ENCODE measurements around the gene LRMDA.

The LRMDA gene

GRCh38 chr10:75439811-75440210 is 8.4 kb downstream of the LRMDA start:
- no peak overlapping the region for H3K4me3 ChIP-seq (ENCODE audit: low read length, poor library complexity, severe bottlenecking)
- H3K4me1 ChIP-seq (ENCODE audit: insufficient read depth, low read length, poor library complexity, severe bottlenecking): no peaks in the 10 kb centered on the region
- no peaks in the 10 kb centered on the region for H3F3A ChIP-seq (ENCODE audit: low read depth)
- H3K79me2 ChIP-seq (ENCODE audit: insufficient read depth, low read length): no peaks in the 10 kb centered on the region
- H3K9me3 ChIP-seq (ENCODE audit: insufficient read depth, low read depth, low read length): peaks cover 12% of the 10 kb centered on the region; the same call in 1 of the 2 replicates
- H3K9ac ChIP-seq (ENCODE audit: low read depth, low read length, poor library complexity, severe bottlenecking): no peak overlapping the region
- no peak overlapping the region for H3K4me2 ChIP-seq (ENCODE audit: low read depth, low read length, poor library complexity, severe bottlenecking)
- no peaks in the 10 kb centered on the region for H3K36me3 ChIP-seq (ENCODE audit: insufficient read depth, low read length)
- H2AFZ ChIP-seq (ENCODE audit: low read length): no peak overlapping the region
- TF ChIP-seq CTCF (conservative IDR thresholded peaks at IDR 0.05; ENCODE audit: low read length) (no peak), EZH2phosphoT487 (IDR thresholded peaks at IDR 0.05; ENCODE audit: borderline replicate concordance) (no peak)
- H3K9me2 ChIP-seq (replicated peaks; ENCODE audit: low read depth, low read length): no peaks in the 10 kb centered on the region
- no peaks in the 10 kb centered on the region for H3K27me3 ChIP-seq (ENCODE audit: insufficient read depth, low read length, poor library complexity, severe bottlenecking)
- no peaks in the 10 kb centered on the region for H4K20me1 ChIP-seq (ENCODE audit: insufficient read depth, low read length, poor library complexity, severe bottlenecking)

DNA sequence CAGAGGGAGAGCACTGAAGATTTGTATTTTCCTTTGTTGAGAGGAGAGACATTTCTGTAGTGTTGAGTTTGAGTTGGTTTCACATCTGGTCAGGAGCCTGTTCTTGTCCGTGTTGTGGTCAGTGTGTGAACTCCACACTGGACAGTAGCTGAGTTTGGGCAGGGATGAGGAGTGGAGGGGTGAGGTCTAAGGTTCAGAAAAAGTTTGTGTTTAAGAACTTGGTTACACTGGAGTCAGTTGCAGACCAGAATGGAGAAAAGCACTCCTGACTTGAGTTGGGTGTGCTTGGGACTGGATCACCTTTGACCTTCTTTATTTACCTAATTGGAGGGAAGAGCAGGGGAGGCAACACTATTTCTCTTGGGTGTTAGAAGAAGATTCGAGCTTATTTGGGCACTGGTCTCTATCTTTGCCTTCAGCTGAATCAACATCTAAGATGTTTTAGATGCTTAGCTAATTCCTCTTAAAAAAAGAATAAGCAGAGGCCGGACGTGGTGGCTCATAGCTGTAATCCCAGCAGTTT is 8.9 kb downstream of the LRMDA start:
- Histone ChIP-seq H3K27me3 (ENCODE audit: insufficient read depth, low read length, poor library complexity, severe bottlenecking) (no peaks in the 10 kb centered on the region), H3K4me1 (ENCODE audit: insufficient read depth, low read length, poor library complexity, severe bottlenecking) (no peaks in the 10 kb centered on the region), H3K4me2 (ENCODE audit: low read depth, low read length, poor library complexity, severe bottlenecking) (no peak overlapping the region), H3K9ac (ENCODE audit: low read depth, low read length, poor library complexity, severe bottlenecking) (no peak overlapping the region), H4K20me1 (ENCODE audit: insufficient read depth, low read length, poor library complexity, severe bottlenecking) (no peaks in the 10 kb centered on the region), H2AFZ (ENCODE audit: low read length) (no peak overlapping the region), H3K4me3 (ENCODE audit: low read length, poor library complexity, severe bottlenecking) (no peak overlapping the region), H3K36me3 (ENCODE audit: insufficient read depth, low read length) (no peaks in the 10 kb centered on the region), H3K9me3 (ENCODE audit: insufficient read depth, low read depth, low read length) (peaks cover 14% of the 10 kb centered on the region; the same call in 1 of the 2 replicates), H3F3A (ENCODE audit: low read depth) (no peaks in the 10 kb centered on the region), H3K79me2 (ENCODE audit: insufficient read depth, low read length) (no peaks in the 10 kb centered on the region), H3K9me2 (replicated peaks; ENCODE audit: low read depth, low read length) (no peaks in the 10 kb centered on the region)
- no peak for TF ChIP-seq EZH2phosphoT487 (IDR thresholded peaks at IDR 0.05; ENCODE audit: borderline replicate concordance)
- no peak for TF ChIP-seq CTCF (conservative IDR thresholded peaks at IDR 0.05; ENCODE audit: low read length)

- no peaks in the 10 kb centered on the region for H3K36me3 ChIP-seq (ENCODE audit: insufficient read depth, low read length)
- no peaks in the 10 kb centered on the region for H3K79me2 ChIP-seq (ENCODE audit: insufficient read depth, low read length)
- H3K4me3 ChIP-seq (ENCODE audit: low read length, poor library complexity, severe bottlenecking): no peak overlapping the region
- H3K9me2 ChIP-seq (replicated peaks; ENCODE audit: low read depth, low read length): no peaks in the 10 kb centered on the region
- no peak overlapping the region for H3K4me2 ChIP-seq (ENCODE audit: low read depth, low read length, poor library complexity, severe bottlenecking)
- H2AFZ ChIP-seq (ENCODE audit: low read length): no peak overlapping the region
- no peaks in the 10 kb centered on the region for H3K27me3 ChIP-seq (ENCODE audit: insufficient read depth, low read length, poor library complexity, severe bottlenecking)
- no peak for TF ChIP-seq CTCF (conservative IDR thresholded peaks at IDR 0.05; ENCODE audit: low read length)
- no peak for TF ChIP-seq EZH2phosphoT487 (IDR thresholded peaks at IDR 0.05; ENCODE audit: borderline replicate concordance)
- no peak overlapping the region for H3K9ac ChIP-seq (ENCODE audit: low read depth, low read length, poor library complexity, severe bottlenecking)
- H3F3A ChIP-seq (ENCODE audit: low read depth): no peaks in the 10 kb centered on the region
- no peaks in the 10 kb centered on the region for H4K20me1 ChIP-seq (ENCODE audit: insufficient read depth, low read length, poor library complexity, severe bottlenecking)
- H3K4me1 ChIP-seq (ENCODE audit: insufficient read depth, low read length, poor library complexity, severe bottlenecking): no peaks in the 10 kb centered on the region
- peaks cover 16% of the 10 kb centered on the region; the same call in 1 of the 2 replicates for H3K9me3 ChIP-seq (ENCODE audit: insufficient read depth, low read depth, low read length)
Measured at GRCh38 chr10:75441196-75441595, 9.8 kb downstream of the LRMDA start.

Measured in Loucy (cell line).